SIG-M5 treated with dmso at 0.1 percent for 504 hours (cell line): ENCODE measurements around the gene NBEAL2.

Experiments
- DNase-seq: peaks from one replicate; lab custom pipeline; 2025; ENCODE audit not compliant: unreplicated experiment; lab: John Stamatoyannopoulos, UW

The NBEAL2 gene

DNA sequence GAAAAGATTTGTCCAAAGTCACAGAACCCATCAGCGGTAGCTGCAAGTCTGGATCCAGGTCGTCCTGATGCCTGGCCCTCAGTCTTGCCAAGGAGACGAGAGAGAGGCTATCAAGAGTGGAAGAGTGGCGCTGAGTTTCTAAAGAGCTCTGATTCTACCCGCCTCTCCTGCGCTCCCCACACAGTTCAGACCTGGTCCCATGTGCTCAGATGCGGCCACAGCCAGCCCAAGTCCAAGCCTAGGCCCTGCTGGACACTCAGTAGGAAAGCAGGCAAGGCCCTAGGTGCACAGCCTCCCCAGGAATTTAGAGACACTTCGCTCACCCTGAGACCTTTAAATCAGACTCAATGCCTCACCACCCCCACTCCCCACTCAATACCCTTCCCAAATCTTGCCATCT, 35.3 kb upstream of the NBEAL2 start:
- DNase-seq, result no peak

GRCh38 chr3:46946416-46946815, 33.0 kb upstream of the NBEAL2 start:
- no peak for DNase-seq

GRCh38 chr3:46946856-46947545, 32.5 kb upstream of the NBEAL2 start:
- no peak for DNase-seq

- no peak for DNase-seq
Observed at GRCh38 chr3:46947546-46947901, 31.9 kb upstream of the NBEAL2 start.

DNA sequence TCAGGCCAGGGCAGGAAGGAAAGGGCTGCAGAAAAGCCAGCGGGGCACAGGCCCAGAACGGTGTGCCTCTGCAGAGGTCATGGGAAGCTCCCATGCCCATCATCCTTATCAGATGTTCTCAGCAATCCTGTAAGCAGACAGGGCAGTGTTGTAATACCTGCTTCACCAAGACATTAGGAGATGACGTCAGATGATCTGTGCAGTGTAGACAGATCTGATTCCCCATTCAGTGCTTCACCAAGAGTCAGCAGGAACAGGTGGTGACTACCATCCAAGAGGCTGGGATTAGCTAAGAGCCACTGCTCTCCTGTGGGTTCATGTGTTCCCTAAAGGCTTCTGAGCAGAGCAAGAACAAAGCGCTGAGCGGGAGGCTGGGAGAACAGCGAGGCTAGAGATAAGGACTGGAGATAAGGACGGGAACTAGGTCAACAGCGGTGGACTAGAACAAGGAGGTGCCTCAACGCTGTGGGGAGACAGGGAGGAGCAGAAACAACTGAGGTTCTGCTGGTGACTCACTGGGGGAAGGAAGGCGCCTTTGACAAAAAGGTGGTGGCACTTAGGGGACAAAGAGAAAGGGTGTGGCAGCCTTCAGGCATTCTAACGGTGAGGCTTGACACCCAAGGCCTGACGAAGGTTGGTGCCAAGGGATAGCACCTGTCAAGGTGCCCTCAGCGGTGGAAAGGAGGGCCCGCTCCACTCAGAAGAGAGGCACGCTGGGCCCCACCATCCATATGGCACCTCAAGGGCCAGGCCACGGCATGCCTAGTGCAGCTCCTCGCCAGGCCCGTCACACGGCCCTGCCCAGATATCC, 31.3 kb upstream of the NBEAL2 start:
- DNase-seq, result peak; percentile 68

DNA sequence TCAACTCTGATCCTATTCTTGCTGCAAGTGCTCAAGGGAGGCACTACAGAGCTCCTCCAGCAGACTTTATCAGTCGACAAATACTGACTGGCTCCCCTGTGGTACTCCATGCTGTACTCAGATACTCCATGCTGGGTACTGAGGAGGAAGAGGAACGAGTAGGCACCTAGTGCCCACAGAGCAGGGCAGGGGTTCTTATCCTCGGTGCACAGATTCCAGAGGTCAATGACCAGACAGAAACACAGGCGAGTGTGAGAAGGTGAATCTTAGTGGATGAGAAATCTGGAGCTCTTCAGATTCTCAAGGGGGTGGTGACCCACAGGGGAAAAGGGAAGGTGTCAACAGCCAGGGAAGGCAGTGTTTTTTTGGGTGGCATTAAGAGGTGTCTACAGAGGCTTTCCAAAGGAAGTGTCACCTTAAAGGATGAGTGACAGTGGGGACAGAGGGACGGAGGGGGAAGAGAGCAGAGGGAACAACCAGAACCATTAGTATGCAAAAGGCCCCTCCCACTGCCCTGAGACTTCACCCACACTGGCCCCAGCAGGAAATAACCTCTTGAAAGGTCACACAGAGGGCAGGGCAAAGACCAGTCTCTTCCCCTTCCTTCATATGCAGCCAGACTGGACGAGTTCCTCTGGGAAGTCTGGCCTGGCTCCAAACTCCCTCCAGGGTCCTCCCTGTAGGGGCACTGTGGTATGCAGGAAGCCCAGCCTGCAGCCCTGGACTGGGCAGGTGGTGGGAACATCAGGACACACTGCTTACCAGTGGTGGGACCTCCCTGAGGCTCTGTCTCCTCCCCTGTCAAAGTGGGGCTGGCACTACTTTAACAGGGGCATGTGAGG, 30.4 kb upstream of the NBEAL2 start:
- no peak for DNase-seq

DNA sequence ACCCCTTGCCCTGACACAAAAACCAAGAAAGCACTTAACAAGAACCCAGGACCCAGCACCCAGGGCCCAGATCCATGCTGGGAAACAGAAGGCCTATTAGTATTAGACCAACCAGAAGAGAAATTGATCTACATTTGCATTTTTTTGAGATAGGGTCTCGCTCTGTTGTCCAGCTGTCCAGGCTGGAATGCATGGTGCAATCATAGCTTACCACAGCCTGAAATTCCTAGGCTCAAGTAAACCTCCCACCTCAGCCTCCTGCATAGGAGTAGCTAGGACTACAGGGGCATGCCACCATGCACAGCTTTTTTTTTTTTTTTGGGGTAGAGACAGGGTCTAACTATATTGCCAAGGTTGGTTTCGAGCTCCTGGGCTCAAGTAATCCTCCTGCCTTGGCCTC, 29.3 kb upstream of the NBEAL2 start:
- no peak for DNase-seq

GRCh38 chr3:46950650-46951241, 28.7 kb upstream of the NBEAL2 start:
- DNase-seq, result no peak

DNA sequence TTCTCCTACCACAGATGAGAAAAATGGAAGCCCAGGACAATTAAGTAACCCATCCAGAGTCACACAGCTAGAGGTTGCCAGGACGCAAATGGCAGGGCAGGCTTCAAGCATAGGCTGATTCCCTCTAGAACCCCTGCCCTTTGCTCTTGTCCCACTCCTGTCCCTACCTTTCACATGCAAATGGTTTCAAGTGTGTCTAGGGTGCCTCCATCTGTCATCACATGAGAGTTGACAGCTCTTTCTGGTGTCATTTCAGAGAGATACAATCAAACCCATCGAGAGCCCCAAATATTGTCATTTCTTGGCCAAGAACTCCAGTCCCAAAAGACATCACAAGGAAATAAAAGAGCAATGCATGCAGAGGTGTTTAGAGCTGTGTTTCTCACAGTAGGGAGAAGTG, 26.7 kb upstream of the NBEAL2 start:
- DNase-seq, result no peak

- peak; percentile 83 for DNase-seq
Observed at GRCh38 chr3:46953234-46954010, 26.0 kb upstream of the NBEAL2 start.

- DNase-seq, result no peak
Observed at GRCh38 chr3:46954178-46954577, 25.3 kb upstream of the NBEAL2 start.

GRCh38 chr3:46955157-46955556, 24.3 kb upstream of the NBEAL2 start:
- no peak for DNase-seq

GRCh38 chr3:46955801-46956259, 23.6 kb upstream of the NBEAL2 start:
- no peak for DNase-seq

- DNase-seq, result no peak
Observed at GRCh38 chr3:46957092-46957820, 22.2 kb upstream of the NBEAL2 start.

GRCh38 chr3:46958467-46959160, 20.9 kb upstream of the NBEAL2 start:
- no peak for DNase-seq

DNA sequence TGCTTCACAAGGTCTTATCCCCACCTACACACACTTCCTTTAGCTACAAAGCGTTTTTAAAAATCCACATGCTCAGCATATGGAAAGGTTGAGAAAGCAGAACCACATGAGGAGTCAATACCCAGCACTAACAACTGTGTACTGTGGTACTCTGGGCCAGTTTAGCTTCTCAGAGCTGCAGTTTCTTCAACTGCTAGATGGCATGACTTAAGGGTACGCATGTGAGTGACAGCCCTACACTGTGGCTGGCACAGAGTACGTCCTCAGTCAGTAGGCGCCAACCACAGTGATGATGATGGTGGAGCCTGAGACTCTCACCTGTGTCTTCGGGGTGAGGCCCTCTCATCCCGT, 20.3 kb upstream of the NBEAL2 start:
- no peak for DNase-seq

DNA sequence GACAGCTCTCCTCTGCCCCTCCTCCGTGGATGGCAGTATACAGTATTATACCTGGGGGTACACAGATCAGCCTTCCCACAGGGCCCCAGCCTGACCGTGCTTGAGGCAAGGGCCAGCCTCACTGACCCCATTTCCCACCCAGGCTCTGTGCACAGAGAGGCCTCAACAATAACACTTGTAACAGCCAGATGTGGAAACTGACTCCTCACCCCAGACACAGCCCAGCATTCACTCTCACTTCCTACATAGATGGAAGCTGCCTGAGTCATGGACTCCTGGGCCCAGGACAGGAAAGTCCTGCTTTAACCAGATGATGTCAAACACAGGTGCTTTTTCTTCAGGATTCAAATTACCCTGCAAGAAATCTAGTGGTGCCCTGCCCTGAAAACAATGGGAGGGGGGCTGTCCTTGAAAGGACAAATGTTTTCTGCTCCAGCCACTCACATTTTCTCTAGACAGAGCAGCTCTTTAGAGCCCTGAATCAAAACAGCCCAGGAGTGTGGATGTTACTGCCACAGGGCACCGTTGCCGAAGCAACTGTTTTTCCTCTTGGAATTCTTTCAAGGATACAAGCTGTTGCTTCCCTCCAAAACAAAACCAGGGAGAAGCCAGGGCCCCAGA, 19.3 kb upstream of the NBEAL2 start:
- DNase-seq, result peak; percentile 58

GRCh38 chr3:46960835-46961234, 18.6 kb upstream of the NBEAL2 start:
- no peak for DNase-seq

GRCh38 chr3:46962427-46962826, 17.0 kb upstream of the NBEAL2 start:
- no peak for DNase-seq
